A673 (cell line): Measurements from ENCODE around the gene TMEM184A. TPM values are rescaled to one million over a fixed set of nuclear protein-coding genes. Genes with fewer than 3 reads are reported as not detected.

Experiments used
- BruUV-seq: library from RNA; stranded (reverse); fragments of 400-500 nt; replicated peaks from 2 replicates; lab custom pipeline; 2021; lab: Mats Ljungman, UMichigan
- CTCF ChIA-PET: fragments of 300-600 bp; sonication (Branson Sonifier 250); formaldehyde crosslinking; loops from one replicate; lab custom pipeline; 2022; ENCODE audit warnings: antibody characterized with exemption; lab: Charles Lee
- POLR2A ChIA-PET: fragments of 300-600 bp; sonication (Branson Sonifier 250); formaldehyde crosslinking; loops from one replicate; lab custom pipeline; 2022; ENCODE audit warnings: antibody characterized with exemption; ENCODE audit not compliant: low non-redundant PET; lab: Charles Lee
- DNase-seq: peaks from one replicate; pipeline ENCODE4 v3.0.0-alpha.2; 2015; ENCODE audit warnings: low spot score
- H3K27ac ChIP-seq: fragments of 200-600 bp; sonication (generic); 2 replicates; pipeline ENCODE4 v1.5.1; 2016; ENCODE audit warnings: mixed run types, low read depth, mild to moderate bottlenecking, mixed read lengths, antibody characterized with exemption, low read length; ENCODE audit not compliant: poor library complexity, severe bottlenecking
- H3K27me3 ChIP-seq: fragments of 200-600 bp; sonication (generic); replicated peaks from 2 replicates; pipeline ENCODE4 v1.6.1; 2017; ENCODE audit warnings: mixed run types, low read depth, mild to moderate bottlenecking, mixed read lengths, antibody characterized with exemption, low read length; ENCODE audit not compliant: insufficient read depth, poor library complexity
- H3K36me3 ChIP-seq: fragments of 200-600 bp; sonication (generic); 2 replicates; pipeline ENCODE4 v1.6.1; 2016; ENCODE audit warnings: mixed run types, mild to moderate bottlenecking, mixed read lengths, antibody characterized with exemption, low read length; ENCODE audit not compliant: insufficient read depth, poor library complexity, severe bottlenecking
- H3K4me1 ChIP-seq: fragments of 200-600 bp; sonication (generic); 2 replicates; pipeline ENCODE4 v1.6.1; 2017; ENCODE audit warnings: mixed run types, mild to moderate bottlenecking, mixed read lengths, antibody characterized with exemption, low read length; ENCODE audit not compliant: insufficient read depth, poor library complexity, severe bottlenecking
- H3K4me3 ChIP-seq: fragments of 200-600 bp; sonication (generic); 2 replicates; pipeline ENCODE4 v1.5.1; 2016; ENCODE audit warnings: low read depth, mixed run types, mild to moderate bottlenecking, mixed read lengths, low read length; ENCODE audit not compliant: poor library complexity, severe bottlenecking
- H3K9me3 ChIP-seq: fragments of 200-600 bp; sonication (generic); 2 replicates; pipeline ENCODE4 v1.6.1; 2016; ENCODE audit warnings: mixed run types, low read depth, mild to moderate bottlenecking, mixed read lengths, antibody characterized with exemption, low read length; ENCODE audit not compliant: poor library complexity, severe bottlenecking
- EZH2 ChIP-seq: fragments of 200-600 bp; sonication (generic); IDR thresholded peaks from 2 replicates; pipeline ENCODE4 v1.6.1; 2017; ENCODE audit warnings: borderline replicate concordance, low read depth, mild to moderate bottlenecking, mixed read lengths, antibody characterized with exemption, low read length; ENCODE audit not compliant: poor library complexity, severe bottlenecking
- intact Hi-C: fragments of 100-400 bp; cut with micrococcal nuclease; formaldehyde crosslinking; loops from one replicate; pipeline ENCODE4 v1.10.0; 2022; ENCODE audit not compliant: unreplicated experiment
- total RNA-seq: library from RNA; stranded (reverse); gene quantifications from 2 replicates; pipeline ENCODE4 v1.2.3, GENCODE V29; 2021
- TF ChIP-seq, protein P1 (sequence below): fragments of 300-800, 200-600 bp; sonication (generic); conservative IDR thresholded peaks from 2 replicates; pipeline ENCODE4 v1.5.1; 2017; ENCODE audit warnings: low read depth, mild to moderate bottlenecking, antibody characterized with exemption, low read length, moderate library complexity, mixed read lengths

Gene TMEM184A
- total RNA-seq, 1 experiment from 2014 or later, result not detected

DNA sequence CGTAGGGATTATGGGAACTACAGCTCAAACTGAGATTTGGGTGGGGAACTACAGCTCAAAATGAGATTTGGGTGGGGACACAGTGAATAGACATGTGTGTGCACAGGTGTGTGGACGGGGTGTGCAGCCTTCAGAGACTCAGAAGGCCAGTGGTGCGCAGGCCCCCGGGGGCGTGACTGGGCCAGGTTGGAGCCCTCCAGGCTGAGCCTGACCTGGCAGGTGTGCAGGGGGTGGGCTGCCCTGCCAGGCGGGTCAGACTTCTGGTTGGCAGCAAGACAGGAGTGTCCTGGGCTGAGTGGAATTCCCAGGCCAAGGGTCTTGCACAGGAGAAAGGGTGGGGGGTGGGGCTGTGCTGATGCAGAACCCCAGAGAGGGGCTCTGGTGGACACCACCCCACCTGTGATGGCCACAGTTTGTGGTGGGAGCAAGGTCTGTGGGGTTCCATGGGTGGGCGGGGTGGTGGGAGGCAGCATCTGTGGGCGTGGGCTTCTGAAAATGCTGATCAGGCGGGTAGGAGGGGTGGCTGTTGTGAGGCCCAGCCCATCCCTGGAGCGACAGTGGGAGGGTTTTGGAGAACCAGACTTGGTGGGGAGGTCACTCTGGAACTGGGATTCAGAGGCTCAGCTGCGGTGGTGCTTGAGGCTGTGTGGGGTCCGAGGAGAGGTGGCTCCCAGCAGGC, 43.1 kb upstream of the TMEM184A start:
- DNase-seq, result no peak
- H3K9me3 ChIP-seq, result no peaks in the 10 kb centered on the region
- ChIA-PET CTCF (no interaction called here), POLR2A (no interaction called here)
- intact Hi-C loops, result no loop called here
- no peak overlapping the region for H3K27ac ChIP-seq
- H3K4me3 ChIP-seq, result no peak overlapping the region
- BruUV-seq, result no TSS peak
- no peaks in the 10 kb centered on the region for H3K4me1 ChIP-seq
- TF ChIP-seq EZH2, result no peak
- TF ChIP-seq, protein P1, sequence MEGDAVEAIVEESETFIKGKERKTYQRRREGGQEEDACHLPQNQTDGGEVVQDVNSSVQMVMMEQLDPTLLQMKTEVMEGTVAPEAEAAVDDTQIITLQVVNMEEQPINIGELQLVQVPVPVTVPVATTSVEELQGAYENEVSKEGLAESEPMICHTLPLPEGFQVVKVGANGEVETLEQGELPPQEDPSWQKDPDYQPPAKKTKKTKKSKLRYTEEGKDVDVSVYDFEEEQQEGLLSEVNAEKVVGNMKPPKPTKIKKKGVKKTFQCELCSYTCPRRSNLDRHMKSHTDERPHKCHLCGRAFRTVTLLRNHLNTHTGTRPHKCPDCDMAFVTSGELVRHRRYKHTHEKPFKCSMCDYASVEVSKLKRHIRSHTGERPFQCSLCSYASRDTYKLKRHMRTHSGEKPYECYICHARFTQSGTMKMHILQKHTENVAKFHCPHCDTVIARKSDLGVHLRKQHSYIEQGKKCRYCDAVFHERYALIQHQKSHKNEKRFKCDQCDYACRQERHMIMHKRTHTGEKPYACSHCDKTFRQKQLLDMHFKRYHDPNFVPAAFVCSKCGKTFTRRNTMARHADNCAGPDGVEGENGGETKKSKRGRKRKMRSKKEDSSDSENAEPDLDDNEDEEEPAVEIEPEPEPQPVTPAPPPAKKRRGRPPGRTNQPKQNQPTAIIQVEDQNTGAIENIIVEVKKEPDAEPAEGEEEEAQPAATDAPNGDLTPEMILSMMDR, result no peak
- H3K27me3 ChIP-seq, result no peaks in the 10 kb centered on the region
- no peaks in the 10 kb centered on the region for H3K36me3 ChIP-seq

DNA sequence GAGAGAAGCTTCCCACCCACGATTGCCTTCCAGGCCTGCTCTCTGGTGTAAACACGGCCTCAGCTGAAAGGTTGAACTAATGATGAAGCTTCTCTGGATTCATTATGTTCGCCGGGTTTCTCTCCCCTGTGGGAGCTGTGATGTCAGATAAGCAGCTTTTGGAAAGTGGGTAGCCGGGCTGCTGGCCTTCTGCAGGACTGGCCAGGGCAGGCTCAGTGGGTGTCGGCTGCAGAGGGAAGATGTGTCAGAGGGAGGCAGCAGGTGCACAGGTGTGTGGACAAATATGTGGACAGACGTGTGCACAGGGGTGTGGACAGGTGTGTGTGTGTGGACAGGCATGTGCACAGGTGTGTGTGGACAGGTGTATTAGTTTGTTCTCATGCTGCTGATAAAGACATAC, 42.3 kb upstream of the TMEM184A start:
- intact Hi-C loops, result no loop called here
- ChIA-PET POLR2A (interaction anchor here (0.6 kb wide), 1 partner anchor 983 kb away, joined by 7 read pairs; no protein-coding TSS in a partner anchor), CTCF (no interaction called here)
- Histone ChIP-seq H3K4me3 (no peak overlapping the region), H3K27me3 (peaks cover 1% of the 10 kb centered on the region), H3K9me3 (no peaks in the 10 kb centered on the region), H3K27ac (no peak overlapping the region), H3K4me1 (no peaks in the 10 kb centered on the region), H3K36me3 (no peaks in the 10 kb centered on the region)
- TF ChIP-seq, protein P1, result no peak
- TF ChIP-seq EZH2, result no peak
- no peak for DNase-seq
- BruUV-seq, result no TSS peak

DNA sequence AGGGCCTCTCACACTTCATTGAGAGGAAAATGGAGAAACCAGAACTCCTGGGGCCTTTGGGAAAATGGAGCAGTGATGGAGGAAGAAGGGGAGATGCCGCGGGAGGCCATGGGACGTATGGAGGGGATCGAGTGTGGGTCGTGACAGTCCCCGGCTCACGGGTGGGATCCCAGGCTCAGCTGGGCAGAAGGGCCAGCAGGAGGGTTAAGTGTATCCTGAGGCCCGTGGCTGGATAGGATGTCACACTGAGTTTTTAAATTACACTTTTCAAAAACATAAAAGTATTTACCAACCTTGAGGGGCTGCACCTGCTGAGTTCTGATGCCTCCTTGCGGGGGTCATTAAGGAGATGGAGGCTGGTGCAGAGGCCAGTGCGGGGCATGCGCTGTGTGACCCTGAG, 41.8 kb upstream of the TMEM184A start:
- Histone ChIP-seq H3K27me3 (peaks cover 6% of the 10 kb centered on the region), H3K4me1 (no peaks in the 10 kb centered on the region), H3K27ac (no peak overlapping the region), H3K36me3 (no peaks in the 10 kb centered on the region), H3K4me3 (no peak overlapping the region), H3K9me3 (no peaks in the 10 kb centered on the region)
- CTCF ChIA-PET, result no interaction called here
- DNase-seq, result no peak
- POLR2A ChIA-PET, result interaction anchor here (0.6 kb wide), 1 partner anchor 984 kb away, joined by 7 read pairs; no protein-coding TSS in a partner anchor
- intact Hi-C loops, result no loop called here
- no peak for TF ChIP-seq EZH2
- TF ChIP-seq, protein P1, result no peak
- no TSS peak for BruUV-seq
